SH-SY5Y (cell line): Measurements from ENCODE around the gene CLIC4.

Experiments used
- GATA2 ChIP-seq: IDR thresholded peaks from 2 replicates; pipeline ENCODE4 v1.6.1; 2011; ENCODE audit warnings: mild to moderate bottlenecking, low read depth, low read length
- GATA3 ChIP-seq: IDR thresholded peaks from 2 replicates; pipeline ENCODE4 v1.6.1; 2011; ENCODE audit warnings: low read depth, mild to moderate bottlenecking, low read length, moderate library complexity

DNA sequence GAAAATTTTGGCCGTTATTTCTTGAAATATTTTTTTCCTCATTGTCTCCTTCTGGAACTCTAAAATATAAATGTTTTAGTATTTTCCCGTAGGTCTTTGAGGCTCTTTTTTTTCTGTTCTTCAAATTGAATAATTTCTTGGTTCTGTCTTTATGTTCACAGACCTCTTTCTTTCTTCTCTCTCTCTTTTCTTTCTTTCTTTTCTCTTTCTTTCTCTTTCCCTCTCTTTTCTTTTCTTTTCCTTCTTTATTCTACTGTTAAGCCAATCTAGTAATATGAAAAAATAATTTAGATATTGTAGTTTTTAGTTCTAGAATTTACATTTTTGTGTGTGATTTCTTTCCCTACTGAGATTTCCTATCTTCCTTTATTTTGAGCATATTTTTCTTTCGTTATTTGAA, 30.1 kb downstream of the CLIC4 start:
- TF ChIP-seq GATA2 (no peak), GATA3 (no peak)
